AG10803 (cell line): ENCODE measurements around the gene TCF7L1.
A peak's percentile ranks its signal among the peaks of the same experiment; 100 is the strongest.
"Not testable (repeated sequence)": the region's sequence is repeated elsewhere in the genome, so short reads cannot be mapped to it uniquely, and the experiment has no call there.

Experiments used
- DNase-seq: peaks from one replicate; pipeline ENCODE4 v3.0.0; 2010; ENCODE audit warnings: low read depth
- H3K4me3 ChIP-seq: 2 replicates; pipeline ENCODE4 v1.5.1; 2011; ENCODE audit warnings: mild to moderate bottlenecking, low read length, control low read depth
- CTCF ChIP-seq: conservative IDR thresholded peaks from 2 replicates; pipeline ENCODE4 v1.5.1; 2011; ENCODE audit warnings: mild to moderate bottlenecking, low read length, control low read depth, inconsistent platforms

Gene TCF7L1

GRCh38 chr2:85327160-85327821 is 194.1 kb downstream of the TCF7L1 start:
- H3K4me3 ChIP-seq: peak overlapping the region; percentile 95
- TF ChIP-seq CTCF: no peak
- DNase-seq: peak; percentile 50

- TF ChIP-seq CTCF: peak; percentile 18; the same call in 1 of the 2 replicates
- H3K4me3 ChIP-seq: peak within 1 kb of the TSS; percentile 95
- peak; percentile 89 for DNase-seq
Observed at GRCh38 chr2:85327822-85328617, 194.8 kb downstream of the TCF7L1 start, which contains the start of gene TGOLN2. TSS of gene TGOLN2 (minus strand) at chr2:85327989. CDS start at chr2:85327962, 27 bp downstream.

- no peak overlapping the region for H3K4me3 ChIP-seq
- DNase-seq: no peak
- TF ChIP-seq CTCF: no peak
Observed at GRCh38 chr2:85329181-85329651, 196.0 kb downstream of the TCF7L1 start.

GRCh38 chr2:85329701-85330100 is 196.5 kb downstream of the TCF7L1 start:
- not testable (repeated sequence) for DNase-seq

GRCh38 chr2:85330839-85331636 is 197.8 kb downstream of the TCF7L1 start:
- TF ChIP-seq CTCF: no peak
- H3K4me3 ChIP-seq: no peak overlapping the region
- DNase-seq: no peak

More at GRCh38 chr2:85329701-85330100, 196.5 kb downstream of the TCF7L1 start:
- H3K4me3 ChIP-seq: not testable (repeated sequence)

- not testable (repeated sequence) for H3K4me3 ChIP-seq, DNase-seq
Observed at GRCh38 chr2:85333877-85334276, 200.7 kb downstream of the TCF7L1 start.

- no peak for DNase-seq
- no peak overlapping the region for H3K4me3 ChIP-seq
- TF ChIP-seq CTCF: no peak
Observed at GRCh38 chr2:85334928-85335327, 201.7 kb downstream of the TCF7L1 start.
